NCI-H460 (cell line): ENCODE measurements around the gene STMND1. TPM values are rescaled to one million over a fixed set of nuclear protein-coding genes. Genes with fewer than 3 reads are reported as not detected.
"Not testable (repeated sequence)": the region's sequence is repeated elsewhere in the genome, so short reads cannot be mapped to it uniquely, and the experiment has no call there.

Source experiments
- DNase-seq: peaks from one replicate; pipeline ENCODE4 v3.0.0-alpha.2; 2016; ENCODE audit warnings: low read depth; ENCODE audit errors: extremely low read depth
- polyA plus RNA-seq: library from polyadenylated mRNA; depleted of rRNA; stranded (reverse); fragments of >200 nt; gene quantifications from 2 replicates; pipeline ENCODE4 v1.2.3, GENCODE V29; 2014; cell fraction: nucleus; rRNA removed
- total RNA-seq: library from RNA; depleted of rRNA; stranded (reverse); fragments of >200 nt; shearing (Covaris generic); gene quantifications from 2 replicates; pipeline ENCODE4 v1.2.3, GENCODE V29; 2014; rRNA removed

Gene STMND1
- total RNA-seq: not detected in 2 replicates
- not detected in 2 replicates for polyA plus RNA-seq

DNA sequence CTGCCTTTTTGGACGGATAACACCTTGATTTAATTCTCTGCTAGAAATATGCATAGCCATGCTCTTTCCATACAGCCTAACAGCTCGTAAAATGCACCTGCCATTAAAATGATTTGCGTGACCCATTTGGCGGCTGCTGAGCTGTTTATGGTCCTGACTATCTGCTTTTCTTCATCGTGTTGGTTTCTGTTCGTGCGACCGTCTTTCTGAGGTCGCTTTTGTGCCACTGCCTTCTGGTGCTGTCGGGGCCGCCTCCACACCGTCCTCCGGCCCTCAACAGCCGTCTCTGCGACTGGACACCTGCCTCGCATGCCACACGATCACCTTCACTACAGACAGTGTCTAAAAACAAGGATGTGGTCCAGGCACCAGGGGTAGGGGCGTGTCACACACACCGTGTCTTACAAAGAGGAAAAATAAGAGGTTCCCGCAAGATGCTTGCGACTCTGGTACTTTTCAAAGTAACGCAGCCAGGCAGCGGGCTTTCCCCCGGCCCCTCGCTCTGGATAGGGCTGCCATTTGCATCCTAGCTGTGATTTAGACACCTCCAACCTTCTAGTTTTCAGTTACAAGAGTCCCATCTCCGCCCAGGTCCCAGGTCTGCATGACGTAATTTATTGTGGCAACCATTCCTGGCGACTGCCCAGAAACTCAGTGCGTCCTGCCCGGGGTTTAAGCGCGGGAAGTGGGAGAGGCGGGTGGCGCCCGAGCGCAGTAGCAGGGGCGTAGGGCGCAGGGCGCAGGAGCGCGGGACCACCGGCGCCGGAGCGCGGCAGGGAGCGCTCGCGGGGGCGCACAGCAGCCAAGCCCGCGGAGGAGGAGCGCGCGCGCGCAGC is at the start of gene STMND1:
STMND1 (plus strand) TSS at position 629 of the 836 bp plus-strand sequence. CDS start 208 bp downstream, outside the sequence.
- DNase-seq: no peak

DNA sequence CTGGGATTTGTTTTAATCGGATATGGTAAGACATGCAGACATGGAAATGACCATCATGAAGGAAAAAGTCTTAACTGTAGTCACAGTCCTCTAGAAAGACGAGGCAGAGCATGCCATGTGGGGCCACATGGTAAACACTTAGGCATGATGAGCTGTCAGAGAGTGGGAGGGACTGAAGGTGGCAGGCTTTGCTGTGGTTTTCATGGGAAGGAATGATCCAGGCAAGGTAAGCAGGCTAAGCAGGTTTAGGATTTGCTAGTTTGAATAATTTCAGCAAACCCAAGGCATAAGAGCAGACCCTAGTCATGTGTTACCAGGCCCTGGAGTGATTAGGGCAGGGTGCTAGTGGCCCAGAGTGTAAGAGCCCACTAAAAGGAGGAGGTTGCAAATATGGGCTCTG is 47.2 kb upstream of the STMND1 start:
- DNase-seq: no peak

DNA sequence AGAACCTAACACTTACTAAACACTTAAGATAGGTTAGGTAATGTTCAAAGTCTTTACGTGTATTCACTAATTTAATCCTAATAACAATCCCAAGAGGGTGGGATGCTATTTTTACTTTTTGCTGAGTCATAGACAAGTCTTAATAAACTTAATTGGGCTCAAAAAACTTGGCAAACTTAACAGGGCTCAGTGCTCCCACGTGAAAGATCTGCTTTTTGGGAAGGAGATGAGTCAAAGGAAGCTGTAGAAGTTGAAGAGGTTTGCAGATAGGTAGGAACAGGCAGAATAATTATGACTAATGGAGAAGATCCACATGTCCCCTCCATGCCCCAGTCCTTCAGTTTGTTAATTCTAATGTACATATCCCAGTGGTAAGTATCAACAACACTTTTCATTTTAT is 44.5 kb upstream of the STMND1 start:
- no peak for DNase-seq

GRCh38 chr6:17058550-17058949 is 43.3 kb upstream of the STMND1 start:
- DNase-seq: no peak

- no peak for DNase-seq
These were observed 42.8 kb upstream of the STMND1 start for GRCh38 chr6:17059022-17059421.

GRCh38 chr6:17059850-17060249 is 42.0 kb upstream of the STMND1 start:
- DNase-seq: no peak

DNA sequence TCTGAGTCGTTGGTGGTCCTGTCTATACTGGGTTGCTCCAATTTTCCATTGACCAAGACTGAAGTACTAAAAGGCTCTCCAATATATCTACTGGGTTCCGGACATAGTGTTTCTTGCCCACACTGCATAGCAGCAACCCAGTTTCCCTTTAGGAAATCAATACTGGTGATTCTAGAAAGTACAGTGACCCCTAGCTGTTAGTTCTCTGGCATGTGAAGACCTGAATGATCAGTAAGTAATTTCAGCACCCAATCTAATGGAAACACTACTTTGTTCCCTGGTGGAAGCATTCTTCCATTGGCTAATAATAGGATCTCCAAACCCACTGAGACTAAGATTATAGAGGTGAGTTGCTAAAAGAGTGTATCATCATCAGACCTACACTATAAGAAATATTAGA is 40.8 kb upstream of the STMND1 start:
- no peak for DNase-seq

- no peak for DNase-seq
These were observed 38.9 kb upstream of the STMND1 start for GRCh38 chr6:17062871-17063440.

DNA sequence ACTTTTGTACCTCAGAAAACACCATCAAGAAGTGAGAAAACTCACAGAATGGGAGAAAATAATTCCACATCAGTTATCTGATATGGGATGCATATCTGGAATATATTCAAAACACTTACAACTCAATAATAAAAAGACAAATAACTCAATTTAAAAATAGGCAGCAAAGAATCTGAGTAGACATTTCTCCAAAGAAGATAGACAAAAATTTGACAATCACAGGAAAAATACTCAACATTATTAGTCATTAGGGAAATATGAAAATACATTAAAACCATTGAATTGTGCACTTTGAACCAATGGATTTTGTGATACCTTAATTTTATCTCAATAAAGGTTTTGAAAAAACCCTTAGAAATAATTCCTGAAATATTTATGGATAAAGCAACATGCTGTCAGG is 36.9 kb upstream of the STMND1 start:
- DNase-seq: no peak

DNA sequence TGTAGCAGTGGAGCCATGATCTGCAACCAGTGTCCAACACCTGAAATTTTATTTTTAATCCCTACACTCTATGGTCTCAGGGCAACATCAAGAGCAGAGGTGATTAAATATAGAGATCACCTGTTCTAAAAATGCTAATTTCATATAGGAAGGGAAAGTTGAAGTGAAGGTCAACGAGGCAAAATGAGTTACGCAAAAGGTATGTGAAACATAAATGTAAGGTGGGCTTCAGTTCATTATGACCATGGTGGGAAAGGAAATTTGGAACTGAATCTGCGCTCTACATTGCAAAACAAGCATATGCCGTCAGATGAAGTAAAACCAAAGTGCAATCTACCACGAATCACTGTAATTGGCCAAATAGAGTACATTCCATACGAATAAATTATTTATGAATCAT is 35.2 kb upstream of the STMND1 start:
- DNase-seq: no peak

DNA sequence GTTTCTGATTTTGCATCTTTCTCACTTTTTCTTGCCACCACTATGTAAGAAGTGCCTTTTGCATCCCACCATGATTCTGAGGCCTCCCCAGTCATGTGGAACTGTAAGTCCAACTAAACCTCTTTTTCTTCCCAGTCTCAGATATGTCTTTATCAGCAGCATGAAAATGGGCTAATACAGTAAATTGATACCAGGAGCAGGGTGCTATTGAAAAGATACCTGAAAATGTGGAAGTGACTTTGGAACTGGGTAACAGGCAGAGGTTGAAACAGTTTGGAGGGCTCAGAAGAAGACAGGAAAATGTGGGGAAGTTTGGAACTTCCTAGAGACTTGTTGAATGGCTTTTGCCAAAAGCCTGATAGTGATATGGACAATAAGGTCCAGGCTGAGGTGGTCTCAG is 32.9 kb upstream of the STMND1 start:
- DNase-seq: not testable (repeated sequence)

- DNase-seq: not testable (repeated sequence)
These were observed 31.4 kb upstream of the STMND1 start for GRCh38 chr6:17070400-17070799.

GRCh38 chr6:17073596-17073995 is 28.3 kb upstream of the STMND1 start:
- not testable (repeated sequence) for DNase-seq

DNA sequence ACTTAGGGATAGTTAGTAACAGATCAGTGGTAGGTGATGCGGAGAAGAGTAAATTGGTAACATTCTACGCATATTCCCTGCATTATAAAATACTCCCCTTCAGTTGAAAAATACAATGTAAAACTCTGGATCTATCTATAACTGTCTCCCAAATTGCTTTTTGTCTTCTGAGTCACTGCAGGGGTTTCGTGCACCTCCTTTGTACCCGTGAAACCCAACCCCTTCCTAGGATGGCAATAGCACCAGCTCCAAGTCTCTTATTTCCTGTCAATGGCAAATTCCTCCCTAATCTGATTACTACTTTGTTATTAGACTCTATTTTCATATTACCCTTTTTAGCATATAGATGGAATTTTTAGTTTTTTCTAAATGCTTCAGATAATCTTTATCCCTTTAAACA is 20.6 kb upstream of the STMND1 start:
- DNase-seq: no peak

DNA sequence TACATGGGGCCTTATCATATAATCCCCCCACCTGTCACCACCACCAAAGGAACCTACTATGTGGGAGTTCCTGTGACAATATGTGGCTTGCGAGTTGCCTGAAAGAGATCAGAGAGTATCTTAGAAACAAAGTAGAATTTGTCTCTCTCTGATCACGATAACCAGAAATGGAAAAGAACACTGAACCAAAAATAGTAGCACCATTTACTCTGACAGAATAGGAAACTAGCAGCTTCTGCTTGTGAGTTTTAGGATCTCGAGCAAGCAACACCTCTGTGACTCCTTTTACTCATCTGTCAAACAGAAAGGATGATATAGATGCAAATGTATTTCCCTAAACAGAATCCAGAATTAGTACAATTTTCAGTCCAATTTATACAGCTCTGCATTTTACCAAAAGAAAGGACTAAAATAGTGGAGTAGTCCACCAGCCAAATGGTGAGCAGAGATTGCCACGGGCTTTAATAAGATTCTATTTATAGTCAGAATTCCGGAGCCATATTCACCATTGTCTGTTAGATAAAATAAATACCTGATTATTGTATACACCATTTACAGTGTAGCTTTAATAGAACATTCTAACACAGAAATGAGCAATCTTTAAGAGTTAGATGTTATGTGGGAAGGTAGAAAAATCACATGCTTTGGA is 19.9 kb upstream of the STMND1 start:
- DNase-seq: no peak

DNA sequence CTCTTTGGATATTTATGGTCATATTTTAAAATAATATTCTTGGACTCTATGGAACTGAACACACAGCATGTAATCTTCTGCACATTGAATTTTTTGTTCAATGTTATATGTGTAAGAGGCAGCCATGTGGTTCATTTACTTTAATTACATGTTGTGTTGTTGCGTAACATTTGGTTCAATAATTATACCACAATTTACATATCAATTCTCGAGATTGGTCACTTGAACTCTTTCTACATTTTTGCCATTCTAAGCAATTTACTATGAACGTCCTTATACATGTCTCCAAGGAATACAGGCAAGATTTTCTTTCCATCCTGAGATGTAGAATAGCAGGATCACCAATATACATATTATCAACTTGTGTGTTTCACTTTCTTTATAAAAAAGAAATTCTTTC is 18.5 kb upstream of the STMND1 start:
- no peak for DNase-seq

DNA sequence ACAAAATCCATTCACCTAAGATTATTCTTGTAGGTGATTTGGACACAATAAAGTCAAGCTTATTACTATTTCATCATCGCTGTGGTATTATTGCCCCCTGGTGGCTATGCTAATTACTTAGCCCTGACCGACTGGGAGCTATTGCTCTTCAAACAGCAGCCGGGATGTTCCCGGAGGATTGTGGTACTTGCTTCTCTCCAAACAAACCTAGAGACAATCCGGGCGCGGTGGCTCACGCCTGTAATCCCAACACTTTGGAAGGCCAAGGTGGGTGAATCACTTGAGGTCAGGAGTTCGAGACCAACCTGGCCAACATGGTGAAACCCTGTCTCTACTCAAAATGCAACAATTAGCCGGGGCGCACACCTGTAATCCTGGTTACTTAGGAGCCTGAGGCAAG is 15.4 kb upstream of the STMND1 start:
- peak; percentile 55 for DNase-seq

DNA sequence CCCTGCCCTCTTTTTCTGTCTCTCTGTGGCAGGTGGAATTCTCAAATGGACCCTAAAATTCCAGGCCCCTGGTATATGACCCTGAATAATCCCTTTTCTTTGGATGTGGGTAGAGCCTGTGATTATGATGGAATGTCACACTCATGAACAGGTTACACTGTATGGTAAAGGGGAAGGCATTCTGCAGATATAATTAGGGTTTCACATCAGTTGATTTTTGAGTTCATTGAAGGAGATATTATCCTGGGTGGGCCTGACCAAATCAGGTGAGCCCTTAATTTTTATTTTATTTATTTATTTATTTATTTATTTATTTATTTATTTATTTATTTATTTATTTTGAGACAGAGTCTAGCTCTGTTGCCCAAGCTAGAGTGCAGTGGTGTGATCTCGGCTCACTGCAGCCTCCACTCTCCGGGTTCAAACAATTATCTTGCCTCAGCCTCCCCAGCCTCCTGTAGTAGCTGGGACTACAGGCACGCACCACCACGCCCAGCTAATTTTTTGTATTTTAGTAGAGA is 13.7 kb upstream of the STMND1 start:
- no peak for DNase-seq

- DNase-seq: no peak
These were observed 10.7 kb upstream of the STMND1 start for GRCh38 chr6:17091122-17091521.

- no peak for DNase-seq
These were observed 8.2 kb upstream of the STMND1 start for GRCh38 chr6:17093686-17094085.

DNA sequence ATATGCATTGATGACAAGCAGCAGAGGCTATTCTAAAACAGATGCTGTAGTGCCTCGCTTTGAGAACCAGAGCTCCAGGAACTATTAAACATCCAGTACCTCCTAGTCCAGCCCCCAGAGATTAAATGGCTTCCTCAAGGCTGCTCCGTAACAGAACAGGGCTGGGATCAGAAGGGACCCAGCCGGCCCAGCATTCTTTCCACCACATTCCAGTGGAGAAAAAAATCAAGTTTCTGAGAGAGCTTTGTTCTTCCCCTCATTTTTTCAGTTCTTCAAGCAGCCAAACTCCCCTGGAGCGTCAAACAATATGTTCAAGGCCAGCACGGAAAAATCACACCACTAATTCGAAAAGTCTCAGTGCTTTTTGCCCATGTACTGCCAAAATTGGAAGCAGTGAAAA is 5.8 kb upstream of the STMND1 start:
- DNase-seq: no peak
